ENCODE data around the gene ZFP62. TPM values are rescaled to one million over a fixed set of nuclear protein-coding genes. Genes with fewer than 3 reads are reported as not detected.

The ZFP62 gene
- total RNA-seq, 1 donor from 2014 or later: 29.9 TPM

DNA sequence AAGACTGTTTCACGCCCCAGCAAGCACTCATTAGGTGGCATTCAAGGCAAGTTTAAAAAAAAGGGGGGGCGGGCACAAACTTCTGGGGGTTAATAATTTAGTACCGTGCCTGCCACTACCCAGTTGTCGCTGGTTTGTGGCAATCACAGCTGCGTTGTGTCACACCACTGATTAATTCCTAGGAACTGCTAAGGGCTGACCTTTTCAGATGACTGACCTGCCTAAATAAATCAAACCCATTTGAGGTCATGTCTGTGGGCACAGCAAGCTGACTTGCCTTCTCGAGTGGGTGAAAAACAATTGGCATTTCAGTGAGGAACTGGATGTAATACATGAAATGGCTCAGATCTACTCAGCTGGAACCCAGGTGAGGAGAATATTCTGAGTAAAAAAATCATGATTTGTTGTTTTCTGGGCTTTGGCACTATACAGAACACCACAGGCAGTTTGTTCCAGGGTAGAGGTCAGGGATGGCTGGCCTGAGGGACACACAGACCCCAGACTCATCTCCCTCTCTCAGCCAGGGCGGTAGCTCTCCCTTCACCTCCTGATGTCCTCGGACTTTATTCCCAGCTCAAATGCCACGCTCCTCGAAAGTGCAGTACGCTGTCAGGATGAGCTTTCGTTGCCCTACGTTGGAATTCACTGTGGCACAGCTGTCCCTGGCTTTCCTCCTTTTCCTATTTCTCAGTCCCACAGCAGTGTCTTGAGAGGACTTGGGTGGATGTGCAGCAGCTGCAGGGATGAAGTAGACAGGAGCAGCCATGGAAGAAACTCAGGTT lies 43.0 kb downstream of the ZFP62 start:
- DNase-seq (ENCODE audit: low spot score) (no peak), ATAC-seq (no peak)
- intact Hi-C loops (cut with DNase I): no loop called here

DNA sequence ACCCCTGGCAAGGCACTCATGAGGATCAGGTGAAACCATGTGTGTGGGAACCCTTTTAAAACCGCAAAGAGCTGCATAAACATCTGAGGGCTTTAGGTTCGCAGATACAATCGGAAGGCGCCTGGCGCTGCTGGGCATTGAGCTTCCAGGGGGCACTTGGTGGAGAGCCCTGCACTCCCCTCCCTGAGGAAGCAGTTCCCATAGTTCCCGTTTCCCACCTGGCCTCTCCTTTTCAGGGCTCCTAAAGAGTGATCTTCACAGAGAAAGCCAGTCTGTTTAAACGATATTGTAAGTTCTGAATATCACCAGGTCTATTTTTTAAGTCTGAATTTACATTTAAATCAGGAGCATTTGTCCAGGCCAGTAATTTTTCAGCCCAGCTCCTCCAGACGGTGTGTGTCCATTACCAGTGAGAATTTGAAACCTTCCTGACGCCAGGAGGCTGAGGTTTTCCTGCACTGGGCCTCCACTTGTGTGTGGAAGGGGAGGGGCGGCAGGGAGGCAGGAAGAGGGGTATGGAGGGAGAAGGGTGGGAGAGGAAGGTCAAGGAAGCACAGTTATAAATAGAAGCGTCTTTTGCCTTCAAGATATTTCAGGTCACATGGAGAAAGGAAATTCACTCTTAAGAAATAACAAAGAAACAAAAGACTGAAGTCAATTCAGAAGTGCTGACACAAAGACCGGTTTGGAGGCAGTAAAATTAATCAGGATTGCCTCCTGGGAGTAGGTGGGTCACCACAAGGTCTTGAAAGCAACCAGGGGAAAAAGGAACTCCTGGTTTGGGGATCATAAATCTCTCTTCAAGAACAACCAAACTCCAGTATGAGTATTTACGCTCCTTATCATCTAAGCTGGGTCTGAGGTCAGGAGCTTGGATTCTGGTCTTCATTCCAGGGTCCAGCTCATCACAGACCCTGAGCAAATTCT lies 44.2 kb downstream of the ZFP62 start:
- ATAC-seq (peak; percentile 36), DNase-seq (ENCODE audit: low spot score) (peak; percentile 72)
- intact Hi-C loops (cut with DNase I): no loop called here

GRCh38 chr5:180815293-180815917 lies 45.7 kb downstream of the ZFP62 start:
- no peak for DNase-seq (ENCODE audit: low spot score)
- intact Hi-C loops (cut with DNase I): no loop called here
- peak; percentile 35 for ATAC-seq

DNA sequence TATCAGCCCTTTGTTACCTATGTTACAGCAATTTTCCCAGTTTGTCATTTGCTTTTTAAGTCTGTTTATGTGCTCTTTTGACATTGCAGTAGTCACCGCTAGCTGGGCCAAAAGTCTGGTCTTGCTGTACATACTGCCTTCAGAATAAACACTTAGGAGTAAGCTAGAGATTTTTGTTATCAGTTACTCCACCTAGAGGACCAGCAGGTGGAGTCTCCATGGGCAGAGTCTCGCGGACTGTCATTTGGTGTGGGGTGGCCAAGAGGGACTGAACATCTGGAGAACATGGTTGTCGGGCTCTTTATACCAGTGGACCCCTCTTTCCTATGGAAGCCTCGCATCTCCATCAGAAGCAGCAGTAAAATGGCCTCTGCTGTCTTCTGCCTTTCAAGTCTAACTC lies 47.7 kb downstream of the ZFP62 start:
- intact Hi-C loops (cut with DNase I): no loop called here
- no peak for DNase-seq (ENCODE audit: low spot score)
- ATAC-seq: no peak

GRCh38 chr5:180811623-180812124 lies 49.4 kb downstream of the ZFP62 start:
- intact Hi-C loops (cut with DNase I): no loop called here

GRCh38 chr5:180810959-180811622 lies 50.0 kb downstream of the ZFP62 start:
- intact Hi-C loops (cut with DNase I): no loop called here
- DNase-seq (ENCODE audit: low spot score) (no peak), ATAC-seq (no peak)

More at GRCh38 chr5:180811623-180812124, 49.4 kb downstream of the ZFP62 start:
- no peak for ATAC-seq
- no peak for DNase-seq (ENCODE audit: low spot score)

GRCh38 chr5:180810210-180810958 lies 50.7 kb downstream of the ZFP62 start:
- DNase-seq (ENCODE audit: low spot score) (peak; percentile 99), ATAC-seq (peak; percentile 97)
- intact Hi-C loops (cut with DNase I): no loop called here

GRCh38 chr5:180809403-180810209 lies 51.5 kb downstream of the ZFP62 start:
- peak; percentile 95 for ATAC-seq
- peak; percentile 91 for DNase-seq (ENCODE audit: low spot score)
- intact Hi-C loops (cut with DNase I): no loop called here

DNA sequence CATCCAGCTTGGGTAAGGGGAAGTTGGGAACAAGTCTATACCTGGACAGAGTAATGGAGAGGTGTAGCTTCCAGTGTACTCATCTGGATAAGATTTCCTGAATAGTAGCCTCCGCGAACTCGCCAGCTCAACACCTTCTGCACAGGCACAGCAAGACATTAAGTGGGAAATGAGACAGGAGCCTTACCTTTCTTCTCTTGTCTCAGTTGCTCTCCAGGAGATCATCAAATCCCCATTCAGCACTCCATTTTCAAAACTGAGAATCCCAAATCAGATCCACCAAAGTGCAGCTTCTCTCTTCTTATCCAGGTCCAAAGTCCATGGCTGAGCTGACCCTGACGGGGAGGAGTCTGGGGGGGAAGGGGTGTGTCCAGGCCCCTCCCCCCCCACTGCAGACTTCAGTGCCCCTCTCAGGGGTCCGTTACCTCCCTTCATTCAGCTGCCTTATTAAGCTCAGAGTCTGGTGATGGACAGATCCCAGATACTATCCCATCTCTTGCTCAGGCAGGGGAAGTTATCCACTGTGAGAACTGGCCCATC lies 52.5 kb downstream of the ZFP62 start:
- intact Hi-C loops (cut with DNase I): no loop called here
- ATAC-seq: no peak
- DNase-seq (ENCODE audit: low spot score): no peak

- intact Hi-C loops (cut with DNase I): no loop called here
- ATAC-seq: no peak
- no peak for DNase-seq (ENCODE audit: low spot score)
Measured at GRCh38 chr5:180807654-180808414, 53.2 kb downstream of the ZFP62 start.

- DNase-seq (ENCODE audit: low spot score): no peak
- intact Hi-C loops (cut with DNase I): no loop called here
- ATAC-seq: no peak
Measured at GRCh38 chr5:180807046-180807445, 54.0 kb downstream of the ZFP62 start.

DNA sequence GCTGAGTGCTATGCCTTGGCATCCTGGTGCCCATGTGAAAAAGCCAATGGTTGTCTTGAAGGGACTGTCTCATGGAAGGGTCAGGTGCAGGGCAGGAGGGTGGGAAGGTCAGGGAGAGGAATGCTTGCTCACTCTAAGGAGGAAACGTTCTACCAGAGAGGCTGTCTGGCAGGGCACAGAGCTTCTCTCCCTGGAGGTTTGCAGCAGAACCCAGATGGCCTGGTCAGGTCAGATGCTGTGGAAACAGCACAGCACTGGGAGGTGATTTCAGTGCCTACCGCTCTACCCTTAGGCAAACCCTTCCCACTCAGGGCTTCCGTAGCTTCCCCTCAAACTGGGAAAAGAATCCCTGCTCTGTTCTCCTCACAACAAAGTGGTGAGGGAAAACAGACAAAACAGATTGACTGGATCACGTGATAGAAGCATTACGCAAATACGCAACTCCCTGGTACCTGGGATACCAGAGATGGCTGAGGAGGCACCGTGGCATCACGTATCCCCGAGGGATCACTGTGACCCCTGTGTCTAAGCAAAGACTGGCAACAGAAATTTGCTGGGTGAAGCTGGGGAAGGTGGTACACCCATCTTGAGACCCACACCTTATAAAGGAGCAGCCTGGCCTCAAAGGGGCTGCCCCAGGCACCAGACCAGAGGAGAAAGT lies 54.6 kb downstream of the ZFP62 start:
- no peak for ATAC-seq
- intact Hi-C loops (cut with DNase I): no loop called here
- no peak for DNase-seq (ENCODE audit: low spot score)

- DNase-seq (ENCODE audit: low spot score) (no peak), ATAC-seq (no peak)
- intact Hi-C loops (cut with DNase I): no loop called here
Measured at GRCh38 chr5:180804129-180804618, 56.9 kb downstream of the ZFP62 start.

GRCh38 chr5:180803181-180804128 lies 57.6 kb downstream of the ZFP62 start:
- intact Hi-C loops (cut with DNase I): no loop called here
- ATAC-seq (peak; percentile 74), DNase-seq (ENCODE audit: low spot score) (peak; percentile 87)
